Measurements from ENCODE around the gene ATF6.

The ATF6 gene

GRCh38 chr1:161899091-161899490, 133.0 kb downstream of the ATF6 start:
- DNase-seq (ENCODE audit: low read depth): no peak

- DNase-seq (ENCODE audit: low read depth): no peak
These were observed 134.0 kb downstream of the ATF6 start for GRCh38 chr1:161900160-161900559.

DNA sequence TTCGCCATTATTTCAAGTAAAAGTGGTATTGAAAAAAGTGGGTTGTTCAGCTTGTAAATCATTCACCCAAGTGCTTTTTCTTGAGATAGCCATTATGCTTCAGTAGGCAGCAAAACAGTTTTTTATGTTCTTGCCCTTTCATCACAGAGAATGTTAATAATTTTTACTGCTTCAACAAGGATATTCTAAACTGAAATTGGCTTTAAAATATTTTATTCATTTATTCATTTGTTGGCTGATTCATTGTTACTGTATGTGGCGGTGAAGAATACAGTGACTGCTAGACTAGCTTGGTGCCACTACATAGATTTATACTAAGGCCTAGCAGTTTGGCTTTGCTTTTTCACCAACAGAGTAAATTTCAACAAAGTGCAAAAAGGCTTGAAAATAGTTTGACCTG, 136.1 kb downstream of the ATF6 start:
- DNase-seq (ENCODE audit: low read depth): no peak

- DNase-seq (ENCODE audit: low read depth): no peak
These were observed 139.3 kb downstream of the ATF6 start for GRCh38 chr1:161905269-161905884.

- DNase-seq (ENCODE audit: low read depth): no peak
These were observed 141.1 kb downstream of the ATF6 start for GRCh38 chr1:161907265-161907664.

DNA sequence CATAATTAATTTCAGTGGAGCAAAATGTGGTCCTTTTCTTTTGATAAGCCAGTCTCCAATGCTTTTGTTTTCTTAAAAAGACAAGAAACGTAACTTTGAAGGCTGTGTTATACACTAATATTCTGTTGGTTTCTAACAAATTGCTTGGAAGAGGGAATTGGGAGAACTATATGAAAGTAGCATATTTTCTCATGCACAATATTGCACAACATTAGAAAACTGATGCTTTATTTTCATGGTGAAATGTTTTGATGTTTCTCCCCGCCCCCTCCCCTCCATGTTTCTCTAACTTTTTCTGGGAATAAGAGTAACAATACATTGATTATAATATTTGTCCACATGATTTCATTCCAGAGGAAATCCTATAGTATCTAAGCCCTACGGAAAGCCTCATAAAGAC, 142.1 kb downstream of the ATF6 start:
- DNase-seq (ENCODE audit: low read depth): no peak

DNA sequence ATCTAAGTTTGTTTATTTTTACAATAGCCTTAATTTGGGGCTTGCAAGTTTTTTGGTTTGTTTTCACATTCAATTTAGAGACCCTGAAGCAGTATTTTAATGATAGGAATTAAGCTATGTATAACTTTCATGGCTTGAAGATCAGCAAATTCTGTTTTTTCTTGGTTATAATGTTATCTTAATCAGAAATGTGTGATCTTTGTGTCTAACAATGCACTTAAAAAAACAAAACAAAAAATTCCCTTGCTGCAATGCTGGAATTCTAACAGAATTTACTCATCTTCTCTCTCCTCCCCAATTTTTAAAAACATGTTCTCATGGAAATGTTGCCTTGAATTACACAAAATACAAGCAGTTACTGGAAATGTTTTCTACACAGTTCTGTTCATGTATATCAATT, 144.5 kb downstream of the ATF6 start:
- no peak for DNase-seq (ENCODE audit: low read depth)

- no peak for DNase-seq (ENCODE audit: low read depth)
These were observed 147.5 kb downstream of the ATF6 start for GRCh38 chr1:161913482-161914140.

DNA sequence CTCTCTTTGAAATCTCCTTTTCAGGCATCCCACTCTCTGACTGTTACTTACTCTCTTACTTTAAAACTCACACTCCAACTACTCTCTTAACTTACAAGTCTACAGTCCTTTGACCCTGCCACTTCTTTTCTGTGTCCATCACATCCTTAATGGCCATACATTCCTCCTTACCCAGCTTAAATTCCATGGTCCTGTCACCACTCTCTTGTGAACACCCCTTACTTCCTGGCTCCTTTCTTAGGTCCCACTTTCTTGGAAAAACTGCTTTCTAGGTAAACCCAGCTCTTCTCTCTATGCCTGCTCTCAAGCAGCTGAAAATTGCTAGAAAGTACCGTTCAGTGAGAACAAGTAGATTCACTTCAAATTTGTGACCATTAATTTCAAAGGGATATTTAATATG, 148.5 kb downstream of the ATF6 start:
- no peak for DNase-seq (ENCODE audit: low read depth)

GRCh38 chr1:161915051-161915503, 149.0 kb downstream of the ATF6 start:
- no peak for DNase-seq (ENCODE audit: low read depth)

DNA sequence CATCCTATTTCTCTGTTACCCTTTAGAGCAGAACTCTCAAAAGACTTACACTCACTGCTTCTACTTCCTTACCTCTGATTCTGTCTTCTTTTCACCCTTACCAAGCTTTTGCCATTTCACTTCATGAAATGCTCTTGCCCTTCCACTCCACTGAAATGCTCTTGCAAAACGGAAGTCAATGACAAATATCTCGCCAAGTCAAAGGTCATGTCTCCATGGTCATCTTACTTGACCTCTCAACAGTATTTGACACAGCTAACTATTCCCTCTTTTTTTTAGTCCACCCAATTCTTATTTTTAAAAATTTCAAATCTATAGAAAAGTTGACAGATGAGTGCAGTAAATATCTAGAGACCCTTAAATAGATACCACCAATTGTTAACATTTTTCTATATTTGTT, 149.9 kb downstream of the ATF6 start:
- no peak for DNase-seq (ENCODE audit: low read depth)

DNA sequence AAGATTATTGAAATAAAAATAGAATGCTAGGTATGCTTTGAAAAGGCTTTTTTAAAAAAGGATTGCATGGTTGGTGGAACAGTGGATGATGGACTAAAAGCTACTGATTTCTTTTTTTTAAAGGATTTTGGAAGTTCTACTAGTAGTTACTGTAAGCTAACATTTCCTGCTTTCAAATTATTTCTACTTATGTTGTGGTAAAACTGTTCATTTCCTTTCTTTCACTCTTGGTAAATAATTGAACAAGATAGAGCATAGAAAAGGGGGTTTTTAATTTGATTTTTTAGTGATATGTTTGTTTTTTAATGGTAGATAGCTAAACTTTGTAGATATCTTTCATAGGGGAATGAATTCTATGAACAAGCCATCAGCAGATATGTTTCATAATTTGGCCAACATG, 153.1 kb downstream of the ATF6 start:
- DNase-seq (ENCODE audit: low read depth): no peak

DNA sequence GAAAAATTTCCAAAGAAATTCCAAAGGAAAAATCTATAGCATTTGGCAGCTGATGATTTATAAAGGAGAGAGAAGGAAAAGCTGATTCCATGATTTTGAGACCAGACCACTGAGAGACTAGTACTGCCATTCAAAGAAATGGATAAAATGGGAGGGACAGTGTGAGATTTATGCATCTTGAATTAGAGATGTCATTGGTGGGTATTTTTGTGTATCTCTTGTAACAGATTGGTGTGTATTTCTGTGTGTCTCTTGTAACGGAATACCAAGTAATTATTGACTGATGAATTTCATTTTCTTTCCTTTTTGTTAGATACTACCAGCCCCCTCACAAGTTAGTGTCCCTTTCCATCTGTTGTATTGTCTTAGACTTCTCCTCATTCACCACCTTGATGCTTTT, 155.4 kb downstream of the ATF6 start:
- no peak for DNase-seq (ENCODE audit: low read depth)

DNA sequence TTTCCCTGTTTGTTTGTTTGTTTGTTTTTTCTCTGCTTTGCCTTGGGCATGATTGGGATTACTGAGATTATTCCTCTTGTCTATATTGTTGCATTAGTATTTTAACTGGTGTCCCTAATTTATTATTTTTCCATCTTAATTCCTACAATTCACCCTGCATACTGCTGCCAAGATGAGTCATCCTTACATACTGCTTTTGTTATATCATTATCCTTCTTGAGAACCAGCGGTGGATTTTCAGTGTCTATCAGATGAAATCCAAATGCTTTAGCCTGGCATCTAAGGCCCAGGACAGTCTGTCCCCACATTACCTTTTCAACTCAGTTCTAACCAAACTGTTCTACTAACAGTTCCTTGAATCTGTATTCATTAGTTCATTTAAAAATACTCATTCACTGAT, 155.9 kb downstream of the ATF6 start:
- no peak for DNase-seq (ENCODE audit: low read depth)

DNA sequence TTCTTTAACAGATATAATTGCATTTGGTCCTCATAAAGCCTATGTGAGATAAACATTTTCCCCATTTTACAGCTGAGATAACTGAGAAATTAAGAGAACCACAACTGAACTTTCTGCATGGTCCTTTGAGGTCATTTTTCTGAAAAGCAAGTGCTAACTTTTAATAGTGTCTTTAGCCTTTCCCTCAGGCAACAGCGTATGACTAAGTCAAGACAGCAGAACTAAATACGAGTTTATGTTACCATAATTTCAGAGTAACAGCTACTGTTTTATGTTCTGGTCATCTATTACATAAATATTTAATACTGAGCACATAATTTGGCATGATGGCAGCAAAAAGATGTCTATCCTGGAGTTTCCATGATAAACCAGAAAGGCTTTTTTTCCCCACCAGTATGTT, 161.9 kb downstream of the ATF6 start:
- no peak for DNase-seq (ENCODE audit: low read depth)

DNA sequence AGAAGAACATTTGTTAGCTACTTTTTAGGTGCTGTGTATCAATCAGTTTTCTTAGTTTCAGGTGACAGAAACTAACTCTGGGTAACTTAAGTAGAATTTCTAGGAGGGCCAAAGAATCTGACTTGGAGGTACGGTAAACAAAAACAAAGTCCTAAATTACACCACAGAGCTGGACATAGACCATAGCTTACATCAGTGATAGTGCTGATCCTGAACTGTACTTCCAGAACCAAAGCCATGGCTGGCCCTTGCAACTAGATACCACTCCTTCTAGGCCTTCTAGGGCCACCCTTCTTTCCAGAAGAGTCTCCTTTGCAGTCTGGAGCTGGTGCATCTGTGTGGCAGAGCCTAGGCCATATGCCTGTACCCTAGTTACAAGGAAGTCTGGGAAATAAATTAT, 163.0 kb downstream of the ATF6 start:
- no peak for DNase-seq (ENCODE audit: low read depth)

- no peak for DNase-seq (ENCODE audit: low read depth)
These were observed 163.9 kb downstream of the ATF6 start for GRCh38 chr1:161930064-161930463.

- DNase-seq (ENCODE audit: low read depth): no peak
These were observed 166.5 kb downstream of the ATF6 start for GRCh38 chr1:161932668-161933067.

DNA sequence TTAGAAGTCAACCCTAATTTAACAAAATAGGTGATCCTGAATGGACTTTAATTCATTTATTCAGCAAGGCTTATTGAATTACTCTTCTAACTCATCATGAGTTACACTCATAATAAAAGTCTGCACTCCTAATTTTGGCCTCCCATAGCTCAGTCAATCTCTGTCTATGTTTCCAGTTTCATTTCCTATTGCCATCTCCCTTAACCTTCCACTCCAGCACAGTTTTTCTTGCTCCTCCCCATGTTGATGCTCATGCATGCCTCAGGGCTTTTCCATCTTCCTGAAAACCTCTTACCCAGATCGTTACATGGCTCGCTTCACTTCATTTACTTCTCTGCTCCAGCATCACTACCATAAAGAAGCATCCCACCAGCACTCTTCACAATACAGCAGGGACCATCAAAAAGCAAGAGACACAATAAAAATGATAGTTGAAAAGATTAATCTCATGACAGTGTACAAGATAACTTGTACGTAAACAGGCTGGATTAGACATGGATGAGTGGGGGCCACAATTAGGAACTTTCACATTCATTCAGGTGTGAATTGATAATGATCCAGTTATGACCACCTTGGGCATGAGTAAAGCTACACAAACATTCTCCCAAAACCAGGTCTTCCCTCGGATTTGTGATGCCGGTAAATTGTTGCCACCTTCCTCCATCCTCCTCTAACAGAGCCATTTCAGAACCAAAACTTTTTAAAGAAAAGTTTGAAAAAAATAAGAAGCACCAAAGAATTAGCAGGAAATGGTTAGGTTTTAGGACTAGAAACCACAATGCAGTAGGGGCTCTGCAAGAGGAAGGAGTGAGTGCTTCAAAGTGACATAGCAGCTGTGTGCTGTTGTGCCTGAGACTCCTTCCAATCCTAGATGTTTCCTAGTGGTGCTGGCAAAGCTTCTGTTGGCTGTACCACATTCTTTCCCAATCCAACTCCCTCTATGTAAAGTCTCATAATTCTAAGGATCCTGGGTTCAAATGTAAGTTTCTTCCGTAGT, 167.8 kb downstream of the ATF6 start:
- DNase-seq (ENCODE audit: low read depth): no peak

- DNase-seq (ENCODE audit: low read depth): no peak
These were observed 169.1 kb downstream of the ATF6 start for GRCh38 chr1:161935264-161935663.

DNA sequence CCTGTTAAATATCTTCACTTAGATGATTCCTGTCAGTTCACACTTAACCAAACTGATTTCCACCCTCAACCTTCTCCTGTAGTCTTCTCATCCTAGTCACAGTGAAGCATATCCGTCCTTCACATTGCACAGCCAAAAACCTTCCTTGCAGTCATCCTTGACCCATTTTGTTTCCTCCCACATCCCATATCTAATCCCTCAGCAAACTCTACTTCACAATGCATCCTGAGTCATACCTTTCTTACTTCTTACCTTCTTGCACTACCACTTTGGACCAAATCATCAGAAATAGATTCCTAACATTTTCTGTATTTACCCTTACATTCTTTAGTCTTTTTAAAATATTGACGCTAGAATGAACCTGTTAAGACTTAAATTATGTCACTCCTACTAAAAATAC, 170.7 kb downstream of the ATF6 start:
- DNase-seq (ENCODE audit: low read depth): no peak

DNA sequence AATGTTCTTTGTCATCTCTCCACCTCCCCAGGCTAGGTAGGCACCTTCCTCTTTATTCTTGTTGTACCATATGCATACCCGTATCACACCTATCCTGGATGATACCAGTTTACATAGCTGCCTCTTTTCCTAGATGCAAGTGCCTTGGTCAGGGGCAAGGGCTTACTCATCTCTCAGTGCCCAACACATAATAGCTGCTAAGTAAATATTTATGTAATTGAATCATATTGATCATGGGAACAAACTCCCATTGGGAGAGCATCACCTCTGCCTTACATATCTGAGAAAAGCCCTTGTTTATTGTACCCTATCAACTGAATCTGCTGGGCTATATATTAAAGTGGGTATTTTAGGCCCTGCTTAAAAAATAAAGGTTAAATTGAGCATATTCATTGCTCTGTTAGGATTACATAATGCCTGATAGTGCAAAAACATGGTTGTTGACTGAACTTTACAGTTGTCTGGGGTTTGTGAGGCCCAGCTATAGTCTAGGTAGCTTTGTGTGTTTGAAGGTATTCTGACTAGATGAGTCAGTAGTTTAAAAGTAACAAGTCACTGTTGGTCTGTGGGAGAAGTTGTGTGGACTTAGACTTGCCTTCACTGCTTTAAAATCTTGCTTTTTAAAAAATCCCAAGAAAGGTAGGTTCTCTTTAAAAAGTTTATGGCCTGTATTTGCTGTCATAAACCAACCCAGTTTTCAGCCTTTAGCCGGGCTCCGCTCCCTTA, 174.9 kb downstream of the ATF6 start:
- DNase-seq (ENCODE audit: low read depth): no peak

All from GM04504 (cell line).